GM23338 (cell line): ENCODE results near the gene MMRN2. TPM values are rescaled to one million over a fixed set of nuclear protein-coding genes. Genes with fewer than 3 reads are reported as not detected.

Source experiments
- ATAC-seq: fragments of 200-7000 bp; cut with Tn5 transposase; 3 replicates; pipeline ENCODE4 v1.9.1; 2020
- DNase-seq: peaks from one replicate; pipeline ENCODE4 v3.0.0-alpha.2; 2015; ENCODE audit warnings: low spot score
- H2AFZ ChIP-seq: fragments of 200-600 bp; sonication (generic); 2 replicates; pipeline ENCODE4 v1.8.0; 2016; ENCODE audit warnings: antibody characterized with exemption, mild to moderate bottlenecking, moderate library complexity
- H3F3A ChIP-seq: fragments of 200-600 bp; sonication (generic); replicated peaks from 2 replicates; pipeline ENCODE4 v1.8.0; 2017; ENCODE audit warnings: antibody characterized with exemption, mixed run types, low read depth
- H3K27ac ChIP-seq: fragments of 200-600 bp; sonication (generic); 2 replicates; pipeline ENCODE4 v1.6.1; 2016; ENCODE audit warnings: low read depth
- H3K27me3 ChIP-seq: fragments of 200-600 bp; sonication (generic); 2 replicates; pipeline ENCODE4 v1.8.0; 2016; ENCODE audit warnings: mild to moderate bottlenecking, mixed run types, moderate library complexity; ENCODE audit not compliant: insufficient read depth
- H3K36me3 ChIP-seq: fragments of 200-600 bp; sonication (generic); 2 replicates; pipeline ENCODE4 v1.8.0; 2016; ENCODE audit warnings: mild to moderate bottlenecking; ENCODE audit not compliant: insufficient read depth
- H3K4me1 ChIP-seq: fragments of 200-600 bp; sonication (generic); 2 replicates; pipeline ENCODE4 v1.8.0; 2016; ENCODE audit warnings: mild to moderate bottlenecking, moderate library complexity; ENCODE audit not compliant: insufficient read depth
- H3K4me2 ChIP-seq: fragments of 200-600 bp; sonication (generic); 2 replicates; pipeline ENCODE4 v1.7.1; 2017; ENCODE audit warnings: mixed run types
- H3K4me3 ChIP-seq: fragments of 200-600 bp; sonication (generic); 2 replicates; pipeline ENCODE4 v1.6.1; 2016; ENCODE audit warnings: mixed run types
- H3K79me2 ChIP-seq: fragments of 200-600 bp; sonication (generic); replicated peaks from 2 replicates; pipeline ENCODE4 v1.8.0; 2017; ENCODE audit warnings: mild to moderate bottlenecking; ENCODE audit not compliant: insufficient read depth
- H3K9me2 ChIP-seq: fragments of 200-600 bp; sonication (generic); 2 replicates; pipeline ENCODE4 v1.8.0; 2017; ENCODE audit not compliant: insufficient read depth
- H4K20me1 ChIP-seq: fragments of 200-600 bp; sonication (generic); replicated peaks from 2 replicates; pipeline ENCODE4 v1.8.0; 2017; ENCODE audit warnings: mild to moderate bottlenecking; ENCODE audit not compliant: insufficient read depth
- H3K27ac Mint-ChIP-seq: 2 replicates; pipeline ENCODE4 v1.8.0; 2020; ENCODE audit warnings: inconsistent platforms, mild to moderate bottlenecking, moderate library complexity, mixed read lengths
- H3K27me3 Mint-ChIP-seq: 3 replicates; pipeline ENCODE4 v1.8.0; 2022; ENCODE audit warnings: low read depth, mild to moderate bottlenecking, moderate library complexity, mixed read lengths, inconsistent platforms; ENCODE audit not compliant: insufficient read depth, poor library complexity
- H3K36me3 Mint-ChIP-seq: 3 replicates; pipeline ENCODE4 v1.8.0; 2021; ENCODE audit warnings: low read depth, mild to moderate bottlenecking, inconsistent platforms, moderate library complexity, mixed read lengths
- H3K4me1 Mint-ChIP-seq: 3 replicates; pipeline ENCODE4 v1.8.0; 2020; ENCODE audit warnings: mild to moderate bottlenecking, inconsistent platforms, mixed read lengths
- H3K4me3 Mint-ChIP-seq: 3 replicates; pipeline ENCODE4 v1.8.0; 2021; ENCODE audit warnings: moderate library complexity, mild to moderate bottlenecking, inconsistent platforms, mixed read lengths
- H3K9me3 Mint-ChIP-seq: 3 replicates; pipeline ENCODE4 v1.8.0; 2020; ENCODE audit warnings: moderate library complexity, mild to moderate bottlenecking, inconsistent platforms, mixed read lengths
- EZH2 ChIP-seq: fragments of 200-600 bp; sonication (generic); IDR thresholded peaks from one replicate; pipeline ENCODE4 v1.8.0; 2017; ENCODE audit warnings: antibody characterized with exemption, mild to moderate bottlenecking, low read depth; ENCODE audit not compliant: unreplicated experiment
- polyA plus RNA-seq: library from polyadenylated mRNA; unstranded; fragments of >200 nt; fragmentation: Nextera tagmentation; extraction: Ambion mirVana; gene quantifications from 2 replicates; pipeline ENCODE4 v1.2.1, GENCODE V29; 2016
- total RNA-seq: library from RNA; depleted of rRNA; stranded (reverse); fragments of >200 nt; shearing (Covaris generic); gene quantifications from 2 replicates; pipeline ENCODE4 v1.2.3, GENCODE V29; 2014
- TF ChIP-seq, protein P1 (sequence below): fragments of 250-450 bp; sonication (Bioruptor Pico); IDR thresholded peaks from 2 replicates; pipeline ENCODE4 v1.5.0; 2020; ENCODE audit warnings: mild to moderate bottlenecking, moderate library complexity
- TF ChIP-seq, protein P2 (sequence below), 2 experiments: fragments of 200-600 bp in 1 of 2; sonication (generic) in 1 of 2; conservative IDR thresholded peaks; 2 replicates each; pipeline versions ENCODE4 v1.5.1 to v1.6.1; 2016 to 2017; ENCODE audit warnings: antibody characterized with exemption in 2 of 2, low read depth in 2 of 2, mild to moderate bottlenecking in 2 of 2, moderate library complexity in 1 of 2

MMRN2 gene
- total and polyA plus RNA-seq, 2 experiments from 2014 or later = 0.32 to 2.4 TPM

DNA sequence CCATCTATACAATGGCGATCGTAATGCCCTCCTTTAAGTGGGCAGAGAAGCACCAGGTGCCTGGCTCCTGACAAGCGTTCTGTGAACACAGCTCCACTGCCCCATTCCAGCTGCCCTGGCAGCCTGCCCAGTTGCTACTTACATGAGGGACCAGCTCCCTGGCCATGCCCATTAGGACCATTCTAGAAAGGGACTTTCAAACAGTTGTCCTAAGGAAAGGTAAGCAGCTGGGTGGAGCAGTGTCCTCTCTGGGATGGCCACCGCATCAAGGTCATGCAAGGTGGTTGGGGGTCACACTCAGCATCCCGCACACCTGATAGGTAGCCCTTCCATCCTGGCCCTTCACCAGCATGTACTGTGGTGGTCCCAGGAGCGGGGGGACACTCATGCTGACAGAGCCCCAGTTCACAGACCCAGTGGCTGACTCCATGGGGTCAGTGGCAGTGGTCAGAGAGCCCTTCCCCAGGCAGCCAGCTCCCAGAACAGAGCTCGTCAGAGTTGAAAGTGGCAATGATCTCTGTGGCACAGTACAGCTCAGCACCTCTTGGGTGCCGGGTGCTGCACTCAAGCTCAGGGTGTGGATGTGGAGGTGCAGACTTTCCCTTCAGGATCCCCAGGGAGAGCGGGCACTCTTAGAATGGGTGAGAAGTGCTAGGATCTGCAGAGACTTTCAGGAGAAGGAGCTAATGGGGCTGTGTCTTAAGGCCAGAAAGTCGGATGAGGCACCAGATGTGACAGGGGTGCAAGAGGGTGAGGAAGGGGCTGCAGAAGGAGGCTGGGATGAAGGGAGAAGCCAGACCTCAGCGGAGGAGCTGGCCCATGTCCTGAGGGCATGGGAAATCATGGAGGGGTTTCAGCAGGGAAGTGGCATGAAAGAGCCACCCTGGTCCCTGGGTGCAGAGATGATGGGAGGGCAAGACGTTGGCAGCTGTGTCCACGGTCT is 10.9 kb downstream of the MMRN2 start:
- Mint-ChIP-seq H3K4me3 (no peak overlapping the region), H3K4me1 (peaks cover 17% of the 10 kb centered on the region), H3K27ac (peak overlapping the region; percentile 30; the same call in 1 of the 2 replicates), H3K36me3 (peaks cover 16% of the 10 kb centered on the region; the same call in 2 of the 3 replicates), H3K9me3 (peaks cover 14% of the 10 kb centered on the region), H3K27me3 (peaks cover 23% of the 10 kb centered on the region)
- peaks cover 8% of the 10 kb centered on the region; the same call in 1 of the 2 replicates for H3K27me3 ChIP-seq
- peak overlapping the region; percentile 91 for H2AFZ ChIP-seq
- H3K79me2 ChIP-seq = no peaks in the 10 kb centered on the region
- TF ChIP-seq, protein P1, sequence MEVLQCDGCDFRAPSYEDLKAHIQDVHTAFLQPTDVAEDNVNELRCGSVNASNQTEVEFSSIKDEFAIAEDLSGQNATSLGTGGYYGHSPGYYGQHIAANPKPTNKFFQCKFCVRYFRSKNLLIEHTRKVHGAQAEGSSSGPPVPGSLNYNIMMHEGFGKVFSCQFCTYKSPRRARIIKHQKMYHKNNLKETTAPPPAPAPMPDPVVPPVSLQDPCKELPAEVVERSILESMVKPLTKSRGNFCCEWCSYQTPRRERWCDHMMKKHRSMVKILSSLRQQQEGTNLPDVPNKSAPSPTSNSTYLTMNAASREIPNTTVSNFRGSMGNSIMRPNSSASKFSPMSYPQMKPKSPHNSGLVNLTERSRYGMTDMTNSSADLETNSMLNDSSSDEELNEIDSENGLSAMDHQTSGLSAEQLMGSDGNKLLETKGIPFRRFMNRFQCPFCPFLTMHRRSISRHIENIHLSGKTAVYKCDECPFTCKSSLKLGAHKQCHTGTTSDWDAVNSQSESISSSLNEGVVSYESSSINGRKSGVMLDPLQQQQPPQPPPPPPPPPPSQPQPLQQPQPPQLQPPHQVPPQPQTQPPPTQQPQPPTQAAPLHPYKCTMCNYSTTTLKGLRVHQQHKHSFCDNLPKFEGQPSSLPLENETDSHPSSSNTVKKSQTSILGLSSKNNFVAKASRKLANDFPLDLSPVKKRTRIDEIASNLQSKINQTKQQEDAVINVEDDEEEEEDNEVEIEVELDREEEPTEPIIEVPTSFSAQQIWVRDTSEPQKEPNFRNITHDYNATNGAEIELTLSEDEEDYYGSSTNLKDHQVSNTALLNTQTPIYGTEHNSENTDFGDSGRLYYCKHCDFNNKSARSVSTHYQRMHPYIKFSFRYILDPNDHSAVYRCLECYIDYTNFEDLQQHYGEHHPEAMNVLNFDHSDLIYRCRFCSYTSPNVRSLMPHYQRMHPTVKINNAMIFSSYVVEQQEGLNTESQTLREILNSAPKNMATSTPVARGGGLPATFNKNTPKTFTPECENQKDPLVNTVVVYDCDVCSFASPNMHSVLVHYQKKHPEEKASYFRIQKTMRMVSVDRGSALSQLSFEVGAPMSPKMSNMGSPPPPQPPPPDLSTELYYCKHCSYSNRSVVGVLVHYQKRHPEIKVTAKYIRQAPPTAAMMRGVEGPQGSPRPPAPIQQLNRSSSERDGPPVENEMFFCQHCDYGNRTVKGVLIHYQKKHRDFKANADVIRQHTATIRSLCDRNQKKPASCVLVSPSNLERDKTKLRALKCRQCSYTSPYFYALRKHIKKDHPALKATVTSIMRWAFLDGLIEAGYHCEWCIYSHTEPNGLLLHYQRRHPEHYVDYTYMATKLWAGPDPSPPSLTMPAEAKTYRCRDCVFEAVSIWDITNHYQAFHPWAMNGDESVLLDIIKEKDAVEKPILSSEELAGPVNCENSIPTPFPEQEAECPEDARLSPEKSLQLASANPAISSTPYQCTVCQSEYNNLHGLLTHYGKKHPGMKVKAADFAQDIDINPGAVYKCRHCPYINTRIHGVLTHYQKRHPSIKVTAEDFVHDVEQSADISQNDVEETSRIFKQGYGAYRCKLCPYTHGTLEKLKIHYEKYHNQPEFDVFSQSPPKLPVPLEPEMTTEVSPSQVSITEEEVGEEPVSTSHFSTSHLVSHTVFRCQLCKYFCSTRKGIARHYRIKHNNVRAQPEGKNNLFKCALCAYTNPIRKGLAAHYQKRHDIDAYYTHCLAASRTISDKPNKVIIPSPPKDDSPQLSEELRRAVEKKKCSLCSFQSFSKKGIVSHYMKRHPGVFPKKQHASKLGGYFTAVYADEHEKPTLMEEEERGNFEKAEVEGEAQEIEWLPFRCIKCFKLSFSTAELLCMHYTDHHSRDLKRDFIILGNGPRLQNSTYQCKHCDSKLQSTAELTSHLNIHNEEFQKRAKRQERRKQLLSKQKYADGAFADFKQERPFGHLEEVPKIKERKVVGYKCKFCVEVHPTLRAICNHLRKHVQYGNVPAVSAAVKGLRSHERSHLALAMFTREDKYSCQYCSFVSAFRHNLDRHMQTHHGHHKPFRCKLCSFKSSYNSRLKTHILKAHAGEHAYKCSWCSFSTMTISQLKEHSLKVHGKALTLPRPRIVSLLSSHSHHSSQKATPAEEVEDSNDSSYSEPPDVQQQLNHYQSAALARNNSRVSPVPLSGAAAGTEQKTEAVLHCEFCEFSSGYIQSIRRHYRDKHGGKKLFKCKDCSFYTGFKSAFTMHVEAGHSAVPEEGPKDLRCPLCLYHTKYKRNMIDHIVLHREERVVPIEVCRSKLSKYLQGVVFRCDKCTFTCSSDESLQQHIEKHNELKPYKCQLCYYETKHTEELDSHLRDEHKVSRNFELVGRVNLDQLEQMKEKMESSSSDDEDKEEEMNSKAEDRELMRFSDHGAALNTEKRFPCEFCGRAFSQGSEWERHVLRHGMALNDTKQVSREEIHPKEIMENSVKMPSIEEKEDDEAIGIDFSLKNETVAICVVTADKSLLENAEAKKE = no peak
- no peak for TF ChIP-seq EZH2
- TF ChIP-seq, protein P2, sequence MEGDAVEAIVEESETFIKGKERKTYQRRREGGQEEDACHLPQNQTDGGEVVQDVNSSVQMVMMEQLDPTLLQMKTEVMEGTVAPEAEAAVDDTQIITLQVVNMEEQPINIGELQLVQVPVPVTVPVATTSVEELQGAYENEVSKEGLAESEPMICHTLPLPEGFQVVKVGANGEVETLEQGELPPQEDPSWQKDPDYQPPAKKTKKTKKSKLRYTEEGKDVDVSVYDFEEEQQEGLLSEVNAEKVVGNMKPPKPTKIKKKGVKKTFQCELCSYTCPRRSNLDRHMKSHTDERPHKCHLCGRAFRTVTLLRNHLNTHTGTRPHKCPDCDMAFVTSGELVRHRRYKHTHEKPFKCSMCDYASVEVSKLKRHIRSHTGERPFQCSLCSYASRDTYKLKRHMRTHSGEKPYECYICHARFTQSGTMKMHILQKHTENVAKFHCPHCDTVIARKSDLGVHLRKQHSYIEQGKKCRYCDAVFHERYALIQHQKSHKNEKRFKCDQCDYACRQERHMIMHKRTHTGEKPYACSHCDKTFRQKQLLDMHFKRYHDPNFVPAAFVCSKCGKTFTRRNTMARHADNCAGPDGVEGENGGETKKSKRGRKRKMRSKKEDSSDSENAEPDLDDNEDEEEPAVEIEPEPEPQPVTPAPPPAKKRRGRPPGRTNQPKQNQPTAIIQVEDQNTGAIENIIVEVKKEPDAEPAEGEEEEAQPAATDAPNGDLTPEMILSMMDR (conservative IDR thresholded peaks at IDR 0.05; ENCODE audit: low read depth in 2 of 2) = no peak
- H3K27ac ChIP-seq = no peak overlapping the region
- no peak for DNase-seq
- no peak overlapping the region for H3K4me2 ChIP-seq
- no peaks in the 10 kb centered on the region for H3F3A ChIP-seq
- H4K20me1 ChIP-seq = no peaks in the 10 kb centered on the region
- 0 out of 2 replicates have a peak, but pooled peaks cover 5% of the 10 kb centered on the region for H3K36me3 ChIP-seq
- ATAC-seq = no peak
- no peaks in the 10 kb centered on the region for H3K9me2 ChIP-seq
- no peak overlapping the region for H3K4me3 ChIP-seq
- peaks cover 14% of the 10 kb centered on the region for H3K4me1 ChIP-seq
